Measurements from ENCODE around the gene DPPA3.
"Not testable (repeated sequence)": the region's sequence is repeated elsewhere in the genome, so short reads cannot be mapped to it uniquely, and the experiment has no call there.

Gene DPPA3

DNA sequence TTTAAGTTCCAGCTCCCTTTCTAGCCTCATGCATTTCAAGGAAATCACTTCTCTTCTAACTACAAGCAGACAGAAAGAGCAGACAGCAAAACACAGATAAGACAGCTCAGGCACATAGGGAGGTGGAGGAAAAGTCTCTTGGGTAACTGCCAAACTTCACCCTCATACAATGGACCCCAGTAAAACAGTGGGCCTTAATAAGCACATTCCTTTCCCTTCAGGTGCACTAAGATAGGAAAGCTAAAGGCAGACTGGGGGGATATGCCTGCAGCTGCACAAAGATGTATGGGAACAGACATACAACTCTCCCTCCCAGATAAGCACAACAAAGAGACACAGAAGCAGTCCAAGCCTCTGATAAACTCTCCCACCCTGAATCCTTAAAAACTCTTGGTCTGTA is 19.8 kb downstream of the DPPA3 start:
- DNase-seq (ENCODE audit: low spot score), result not testable (repeated sequence)

DNA sequence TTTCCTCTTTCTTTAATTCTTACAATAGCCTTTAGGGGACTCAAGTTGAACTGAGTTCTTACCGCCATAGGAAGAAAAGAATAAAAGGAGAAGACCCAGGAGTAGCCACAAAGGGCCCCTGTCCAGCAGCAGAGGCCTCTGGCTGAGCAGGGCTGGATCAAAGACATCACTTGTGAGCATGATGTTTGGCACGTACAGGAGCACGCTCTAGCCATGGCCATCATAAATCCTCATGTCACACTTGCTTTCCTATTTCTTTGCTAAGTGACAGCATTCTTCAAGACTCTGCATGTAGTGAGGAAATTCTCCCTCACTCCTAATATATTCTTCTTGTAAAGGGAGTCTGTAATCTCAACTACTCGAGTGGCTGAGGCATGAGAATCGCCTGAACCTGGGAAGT is 20.3 kb downstream of the DPPA3 start:
- DNase-seq (ENCODE audit: low spot score), result no peak

DNA sequence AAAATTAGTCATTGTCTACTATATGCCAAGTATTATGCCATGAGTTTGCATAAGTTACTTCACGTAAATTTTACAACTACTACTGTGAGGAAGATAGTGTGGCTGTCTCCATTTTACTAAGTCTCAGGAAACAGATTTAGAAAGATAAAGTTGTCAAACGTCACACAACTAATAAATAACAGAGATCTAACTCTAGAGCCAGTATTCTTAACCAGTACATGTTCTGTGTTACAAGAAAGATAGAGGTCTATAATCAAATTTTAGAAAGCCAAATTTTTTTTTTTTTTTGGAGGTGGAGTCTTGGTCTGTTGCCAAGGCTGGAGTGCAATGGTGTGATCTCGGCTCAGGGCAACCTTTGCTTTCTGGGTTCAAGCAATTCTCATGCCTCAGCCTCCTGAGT is 21.8 kb downstream of the DPPA3 start:
- DNase-seq (ENCODE audit: low spot score), result no peak

DNA sequence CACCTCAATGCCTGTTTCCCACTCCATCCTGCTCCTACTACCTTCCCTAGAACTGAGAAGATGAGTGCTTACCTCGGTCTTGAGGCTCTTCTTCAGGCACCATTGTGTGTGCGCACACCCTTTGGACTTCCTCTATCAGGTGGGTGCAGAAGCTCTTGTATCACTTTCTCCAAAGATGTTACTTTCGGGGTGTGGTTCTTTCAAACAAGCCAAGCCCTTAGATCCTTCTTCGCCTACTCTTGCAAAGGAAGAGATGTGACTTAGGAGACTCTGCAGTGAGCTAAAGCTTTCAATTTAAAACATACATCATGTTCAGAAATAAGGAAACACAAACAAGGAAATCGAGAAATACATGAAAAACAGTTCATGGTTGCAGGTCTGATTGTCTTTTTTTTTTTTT is 36.0 kb downstream of the DPPA3 start, which contains the start of gene CLEC4C:
Gene CLEC4C, minus strand, starts transcription at position 130 of the 400 bp plus-strand sequence. Its CDS starts 27 bp downstream, at position 103.
- DNase-seq (ENCODE audit: low spot score), result no peak

DNA sequence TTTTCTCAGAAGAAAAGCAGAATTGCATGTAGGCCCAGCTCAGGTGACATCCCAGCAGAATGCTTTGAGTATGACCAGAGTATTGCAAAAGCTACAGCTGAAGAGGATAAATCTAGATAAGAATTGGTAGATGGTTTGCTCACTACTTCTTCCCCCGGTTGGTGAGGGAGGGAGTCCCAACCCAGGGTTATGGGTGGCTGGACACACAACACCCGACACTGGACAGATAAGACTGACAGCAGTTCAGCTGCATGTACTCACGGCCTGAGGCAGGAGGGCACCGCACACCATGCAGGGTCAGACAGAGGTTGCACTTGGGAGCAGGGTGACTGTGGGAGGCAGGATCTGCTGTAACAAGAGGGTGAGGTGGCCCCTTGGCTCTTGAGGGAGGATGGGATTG is 37.6 kb downstream of the DPPA3 start:
- DNase-seq (ENCODE audit: low spot score), result no peak

DNA sequence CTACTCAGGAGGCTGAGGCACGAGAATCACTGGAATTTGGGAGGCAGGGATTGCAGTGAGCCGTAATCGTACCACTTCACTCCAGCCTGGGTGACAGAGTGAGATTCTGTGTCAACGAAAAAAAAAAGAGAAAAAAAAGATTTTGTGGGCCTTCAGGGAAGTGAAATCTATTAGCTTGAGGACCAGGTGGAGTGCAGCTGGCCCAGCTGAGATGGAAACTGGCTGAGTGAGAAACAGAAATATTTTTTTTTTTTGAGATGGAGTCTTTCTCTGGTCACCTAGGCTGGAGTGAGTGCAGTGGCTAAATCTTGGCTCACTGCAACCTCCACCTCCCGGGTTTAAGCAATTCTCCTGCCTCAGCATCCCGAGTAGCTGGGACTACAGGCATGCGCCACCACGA is 38.2 kb downstream of the DPPA3 start:
- DNase-seq (ENCODE audit: low spot score), result no peak

DNA sequence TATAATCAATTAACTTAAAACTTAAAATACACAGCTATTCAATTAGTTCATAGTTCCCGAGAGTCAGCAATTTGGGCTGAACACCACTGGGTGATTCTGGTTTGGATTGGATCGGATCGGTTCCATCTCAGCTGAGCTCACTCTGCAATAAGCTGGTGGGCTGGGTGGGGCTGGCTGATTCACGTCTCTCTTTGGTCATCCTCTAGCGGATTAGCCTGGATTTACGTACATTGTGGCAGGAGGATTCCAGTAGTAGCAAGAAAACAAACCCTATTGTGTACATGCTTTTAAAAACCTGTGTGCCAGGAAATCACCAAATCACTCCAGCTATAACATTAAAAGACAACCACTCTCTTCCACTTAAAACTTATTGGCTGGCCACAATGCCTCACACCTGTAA is 39.1 kb downstream of the DPPA3 start:
- no peak for DNase-seq (ENCODE audit: low spot score)

DNA sequence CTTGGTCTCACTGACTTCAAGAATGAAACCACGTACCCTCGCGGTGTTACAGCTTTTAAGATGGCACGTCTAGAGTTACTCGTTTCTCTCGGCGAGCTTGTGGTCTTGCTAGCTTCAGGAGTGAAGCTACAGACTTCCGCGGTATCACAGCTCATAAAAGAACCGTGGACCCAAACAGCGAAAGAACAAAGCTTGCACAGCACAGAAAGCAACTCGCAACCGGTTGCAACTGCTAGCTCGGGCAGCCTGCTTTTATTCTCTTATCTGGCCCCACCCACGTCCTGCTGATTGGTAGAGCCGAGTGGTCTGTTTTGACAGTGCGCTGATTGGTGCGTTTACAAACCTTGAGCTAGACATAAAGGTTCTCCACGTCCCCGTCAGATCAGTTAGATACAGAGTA is 40.2 kb downstream of the DPPA3 start:
- DNase-seq (ENCODE audit: low spot score), result no peak

DNA sequence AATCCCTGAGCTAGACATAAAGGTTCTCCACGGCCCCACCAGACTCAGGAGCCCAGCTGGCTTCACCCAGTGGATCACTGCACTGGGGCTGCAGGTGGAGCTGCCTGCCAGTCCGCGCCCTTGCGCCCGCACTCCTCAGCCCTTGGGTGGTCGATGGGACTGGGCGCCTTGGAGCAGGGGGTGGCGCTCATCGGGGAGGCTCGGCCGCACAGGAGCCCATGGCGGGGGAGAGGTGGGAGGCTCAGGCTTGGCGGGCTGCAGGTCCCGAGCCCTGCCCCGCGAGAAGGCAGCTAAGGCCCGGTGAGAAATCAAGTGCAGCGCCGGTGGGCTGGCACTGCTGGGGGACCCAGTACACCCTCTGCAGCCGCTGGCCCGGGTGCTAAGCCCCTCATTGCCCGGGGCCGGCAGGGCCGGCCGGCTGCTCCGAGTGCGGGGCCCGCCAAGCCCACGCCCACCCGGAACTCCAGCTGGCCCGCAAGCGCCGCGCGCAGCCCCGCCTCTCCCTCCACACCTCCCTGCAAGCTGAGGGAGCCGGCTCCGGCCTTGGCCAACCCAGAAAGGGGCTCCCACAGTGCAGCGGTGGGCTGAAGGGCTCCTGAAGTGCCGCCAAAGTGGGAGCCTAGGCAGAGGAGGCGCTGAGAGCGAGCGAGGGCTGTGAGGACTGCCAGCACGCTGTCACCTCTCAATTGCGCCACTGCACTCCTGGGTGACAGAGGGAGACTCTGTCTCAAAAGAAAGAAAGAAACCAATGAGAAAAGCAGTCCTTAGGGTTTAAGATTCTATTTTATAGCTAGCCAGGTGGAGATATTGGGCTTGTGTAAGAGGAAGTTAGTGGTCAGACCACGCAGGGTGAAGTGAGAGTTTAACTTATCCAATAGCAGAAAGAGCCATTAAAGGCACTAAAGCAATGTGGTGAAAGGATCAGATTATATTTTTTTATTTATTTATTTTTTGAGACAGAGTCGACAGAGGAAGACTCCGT is 41.0 kb downstream of the DPPA3 start:
- not testable (repeated sequence) for DNase-seq (ENCODE audit: low spot score)

DNA sequence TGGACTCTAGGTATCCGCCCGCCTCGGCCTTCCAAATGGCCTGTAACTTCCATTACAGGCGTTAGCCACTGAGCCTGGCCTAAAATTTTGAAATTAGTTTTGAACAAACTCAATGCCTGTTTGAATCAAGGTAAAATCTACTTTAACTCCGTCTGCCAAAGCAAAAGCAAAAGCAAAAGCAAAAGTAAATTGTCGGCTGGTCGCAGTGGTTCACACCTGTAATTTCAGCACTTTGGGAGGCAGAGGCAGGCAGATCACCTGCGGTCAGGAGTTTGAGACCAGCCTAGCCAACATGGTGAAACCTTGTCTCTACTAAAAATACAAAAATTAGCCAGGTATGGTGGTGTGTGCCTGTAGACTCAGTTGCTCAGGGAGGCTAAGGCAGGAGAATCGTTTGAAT is 44.4 kb downstream of the DPPA3 start:
- DNase-seq (ENCODE audit: low spot score), result peak; percentile 21

DNA sequence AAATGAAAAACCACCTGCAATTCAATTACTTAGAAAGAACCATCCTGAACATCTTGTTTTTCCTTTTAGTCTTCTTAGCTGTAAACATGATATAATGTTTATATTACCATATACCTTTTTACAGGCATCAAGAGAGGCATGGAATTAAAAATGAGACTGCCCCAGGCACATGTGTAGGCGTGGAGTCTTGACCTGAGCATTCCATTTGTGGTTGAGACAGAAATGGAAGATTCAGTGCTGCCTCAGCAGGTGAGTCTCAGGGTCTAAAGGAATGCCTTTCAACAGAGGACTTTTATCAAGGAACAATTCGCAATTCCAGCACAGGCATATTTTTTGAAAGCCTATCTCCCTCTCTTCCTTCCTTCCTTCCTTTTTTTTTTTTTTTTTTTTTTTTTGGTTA is 45.8 kb downstream of the DPPA3 start:
- no peak for DNase-seq (ENCODE audit: low spot score)

DNA sequence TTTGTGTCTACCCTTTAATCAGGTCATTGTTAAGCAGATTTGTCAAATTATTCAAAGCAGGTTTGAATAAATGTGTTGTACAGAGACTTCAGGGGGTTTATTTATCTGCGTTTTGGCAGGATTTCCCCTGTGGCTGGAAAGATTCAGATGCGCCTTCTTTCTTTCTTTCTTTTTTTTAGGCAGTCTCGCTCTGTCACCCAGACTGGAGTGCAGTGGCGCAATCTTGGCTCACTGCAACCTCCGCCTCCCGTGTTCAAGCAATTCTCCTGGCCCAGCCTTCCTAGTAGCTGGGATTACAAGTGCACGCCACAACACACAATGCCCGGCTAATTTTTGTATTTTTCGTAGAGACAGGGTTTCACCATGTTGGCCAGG is 47.5 kb downstream of the DPPA3 start:
- DNase-seq (ENCODE audit: low spot score), result no peak

All from activated CD4-positive, alpha-beta T cell treated with anti-CD3 and anti-CD28 coated beads, Interleukin-2, Interleukin-4, amounts not matched to agents 100 ng/mL and 50 ng/mL, durations not matched to agents 16 hours and 8 hours (primary cell).